ENCODE data around the gene BEND5.
A peak's percentile ranks its signal among the peaks of the same experiment; 100 is the strongest.

BEND5 gene

DNA sequence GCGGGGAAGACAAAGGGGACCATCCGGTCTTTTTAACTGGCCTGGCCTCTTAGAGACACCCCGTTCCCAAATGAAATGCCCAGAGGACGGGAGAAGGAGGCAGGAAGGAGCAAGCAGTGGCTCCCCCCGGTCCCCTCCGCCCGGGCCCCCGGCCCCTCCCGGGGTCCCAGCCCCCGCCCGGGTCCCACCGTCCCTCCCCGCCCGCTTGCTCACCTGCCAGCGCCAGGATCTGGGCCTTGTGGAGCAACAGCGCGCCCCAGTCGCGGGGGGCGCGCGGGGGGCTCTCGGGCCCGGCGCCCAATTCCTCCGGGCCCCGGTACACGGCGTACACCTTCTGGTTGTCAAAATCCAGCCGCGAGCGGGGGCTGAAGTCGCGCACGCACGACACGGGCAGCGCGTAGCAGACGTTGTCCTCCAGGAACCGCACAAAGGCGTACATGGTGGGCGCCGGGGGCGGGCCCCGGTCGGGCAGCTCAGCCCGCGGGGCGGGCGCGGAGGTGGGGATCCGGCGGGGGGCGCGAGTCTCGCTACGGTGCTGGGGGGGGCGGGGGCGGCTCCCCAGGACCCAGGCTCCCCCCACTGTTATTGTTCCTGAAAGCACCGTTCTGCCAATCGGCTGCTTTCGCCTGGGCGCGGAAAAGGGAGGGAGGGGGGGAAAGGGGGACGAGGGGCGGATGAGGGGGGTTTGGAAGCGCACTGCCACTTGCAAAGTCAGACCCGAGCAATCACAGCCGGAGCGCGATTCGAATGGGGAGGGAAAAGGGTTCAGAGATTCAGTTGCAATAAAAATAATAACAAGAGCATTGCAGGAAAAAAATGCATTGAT is at the start of gene BEND5:
Gene BEND5, minus strand, starts transcription at position 499 of the 826 bp plus-strand sequence. Its CDS starts 60 bp downstream, at position 439.
- Mint-ChIP-seq H3K4me1 (peaks cover 47% of the 10 kb centered on the region), H3K4me3 (peak within 1 kb of the TSS; percentile 94), H3K36me3 (ENCODE audit: low read depth) (peaks cover 14% of the 10 kb centered on the region), H3K27me3 (no peaks in the 10 kb centered on the region), H3K9me3 (no peaks in the 10 kb centered on the region), H3K27ac (peak within 1 kb of the TSS; percentile 82)
- DNase-seq (peak; percentile 72), ATAC-seq (peak; percentile 64)

DNA sequence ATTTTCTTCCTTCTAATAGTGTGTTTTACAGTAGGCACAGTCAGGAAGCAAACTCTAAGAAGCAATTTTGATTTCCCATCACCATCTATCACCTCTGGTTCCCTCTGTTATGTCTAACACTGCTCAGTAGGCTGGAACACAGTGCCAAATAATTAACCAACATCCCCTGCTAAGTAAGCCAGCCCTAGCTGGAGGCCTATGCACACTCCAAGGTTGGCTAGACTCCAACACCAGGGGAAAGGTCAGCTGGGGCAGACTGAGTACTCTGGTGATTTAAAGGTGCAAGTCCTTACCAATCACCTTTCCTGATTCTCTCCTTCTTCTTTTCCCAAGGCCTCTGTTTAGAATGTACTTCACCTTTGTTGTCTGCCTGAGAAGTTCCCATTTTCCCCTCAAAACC is 46.5 kb upstream of the BEND5 start:
- no peaks in the 10 kb centered on the region for H3K36me3 Mint-ChIP-seq (ENCODE audit: low read depth)
- no peak overlapping the region for H3K4me3 Mint-ChIP-seq
- no peaks in the 10 kb centered on the region for H3K4me1 Mint-ChIP-seq
- H3K9me3 Mint-ChIP-seq = no peaks in the 10 kb centered on the region
- DNase-seq = no peak
- no peak overlapping the region for H3K27ac Mint-ChIP-seq
- H3K27me3 Mint-ChIP-seq = peaks cover 4% of the 10 kb centered on the region
- no peak for ATAC-seq

GRCh38 chr1:48820491-48820890 is 43.8 kb upstream of the BEND5 start:
- Mint-ChIP-seq H3K4me1 (no peaks in the 10 kb centered on the region), H3K4me3 (no peak overlapping the region), H3K27me3 (peaks cover 4% of the 10 kb centered on the region), H3K36me3 (ENCODE audit: low read depth) (no peaks in the 10 kb centered on the region), H3K27ac (no peak overlapping the region), H3K9me3 (no peaks in the 10 kb centered on the region)
- no peak for DNase-seq
- ATAC-seq = no peak

- H3K27me3 Mint-ChIP-seq = peaks cover 1% of the 10 kb centered on the region
- no peak overlapping the region for H3K27ac Mint-ChIP-seq
- H3K4me3 Mint-ChIP-seq = no peak overlapping the region
- ATAC-seq (peak; percentile 65), DNase-seq (peak; percentile 54)
- no peaks in the 10 kb centered on the region for H3K4me1 Mint-ChIP-seq
- H3K36me3 Mint-ChIP-seq (ENCODE audit: low read depth) = no peaks in the 10 kb centered on the region
- no peaks in the 10 kb centered on the region for H3K9me3 Mint-ChIP-seq
Measured at GRCh38 chr1:48817505-48818114, 40.9 kb upstream of the BEND5 start.

DNA sequence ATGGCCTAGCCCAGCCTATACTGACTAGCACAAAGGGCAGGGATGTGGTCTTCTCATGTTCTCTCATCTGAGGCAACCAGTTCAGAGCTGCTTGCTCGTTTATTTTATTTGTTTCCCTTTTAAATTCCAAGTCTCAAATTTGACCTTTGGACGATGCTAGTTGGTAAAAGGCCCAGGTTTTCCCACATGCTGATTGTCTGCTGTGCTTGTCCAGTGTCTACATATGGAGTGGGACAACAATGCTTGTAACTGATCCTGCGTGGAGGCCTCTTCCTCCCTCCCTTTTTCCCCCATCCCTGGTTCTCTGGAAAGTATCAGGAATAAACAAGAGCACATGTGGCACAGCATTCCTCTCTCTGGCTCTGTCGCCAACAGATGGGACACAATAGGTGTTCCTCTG is 34.0 kb upstream of the BEND5 start:
- H3K9me3 Mint-ChIP-seq = no peaks in the 10 kb centered on the region
- H3K27me3 Mint-ChIP-seq = peaks cover 6% of the 10 kb centered on the region
- ATAC-seq (no peak), DNase-seq (no peak)
- H3K4me3 Mint-ChIP-seq = no peak overlapping the region
- no peaks in the 10 kb centered on the region for H3K4me1 Mint-ChIP-seq
- H3K36me3 Mint-ChIP-seq (ENCODE audit: low read depth) = no peaks in the 10 kb centered on the region
- no peak overlapping the region for H3K27ac Mint-ChIP-seq

GRCh38 chr1:48808496-48808895 is 31.8 kb upstream of the BEND5 start:
- DNase-seq = no peak
- no peak overlapping the region for H3K27ac Mint-ChIP-seq
- no peaks in the 10 kb centered on the region for H3K4me1 Mint-ChIP-seq
- H3K27me3 Mint-ChIP-seq = peaks cover 14% of the 10 kb centered on the region
- ATAC-seq = no peak
- H3K36me3 Mint-ChIP-seq (ENCODE audit: low read depth) = no peaks in the 10 kb centered on the region
- H3K9me3 Mint-ChIP-seq = no peaks in the 10 kb centered on the region
- no peak overlapping the region for H3K4me3 Mint-ChIP-seq

- ATAC-seq = no peak
- Mint-ChIP-seq H3K27me3 (peaks cover 14% of the 10 kb centered on the region), H3K9me3 (no peaks in the 10 kb centered on the region), H3K4me3 (no peak overlapping the region), H3K27ac (no peak overlapping the region), H3K4me1 (no peaks in the 10 kb centered on the region), H3K36me3 (ENCODE audit: low read depth) (no peaks in the 10 kb centered on the region)
- no peak for DNase-seq
Measured at GRCh38 chr1:48807554-48808260, 31.0 kb upstream of the BEND5 start.

- DNase-seq (no peak), ATAC-seq (no peak)
- H3K9me3 Mint-ChIP-seq = no peaks in the 10 kb centered on the region
- no peak overlapping the region for H3K4me3 Mint-ChIP-seq
- H3K27me3 Mint-ChIP-seq = peaks cover 21% of the 10 kb centered on the region
- peaks cover 2% of the 10 kb centered on the region for H3K4me1 Mint-ChIP-seq
- H3K27ac Mint-ChIP-seq = no peak overlapping the region
- no peaks in the 10 kb centered on the region for H3K36me3 Mint-ChIP-seq (ENCODE audit: low read depth)
Measured at GRCh38 chr1:48803474-48803873, 26.8 kb upstream of the BEND5 start.

DNA sequence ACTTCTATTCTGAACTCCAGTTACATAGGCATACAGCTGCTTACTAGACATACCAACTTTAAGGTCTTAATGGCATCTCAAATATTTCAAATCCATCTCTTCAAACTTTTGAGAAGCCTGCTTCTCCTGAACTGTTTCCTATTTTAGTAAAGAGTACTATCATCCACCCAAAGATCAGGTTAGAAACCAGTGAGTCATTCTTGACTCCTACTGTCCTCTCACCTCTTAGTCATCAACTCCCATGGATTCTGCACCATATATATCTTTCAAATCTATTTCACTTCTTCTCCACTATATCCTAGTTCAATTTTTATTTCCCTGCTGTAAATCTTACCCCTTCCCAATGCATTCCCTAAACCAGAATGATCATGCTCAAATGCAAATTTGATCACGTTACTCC is 18.1 kb upstream of the BEND5 start:
- DNase-seq = no peak
- no peaks in the 10 kb centered on the region for H3K9me3 Mint-ChIP-seq
- H3K4me1 Mint-ChIP-seq = peaks cover 43% of the 10 kb centered on the region
- ATAC-seq = peak; percentile 55
- H3K27ac Mint-ChIP-seq = peak overlapping the region; percentile 80
- peaks cover 18% of the 10 kb centered on the region for H3K27me3 Mint-ChIP-seq
- no peak overlapping the region for H3K4me3 Mint-ChIP-seq
- H3K36me3 Mint-ChIP-seq (ENCODE audit: low read depth) = no peaks in the 10 kb centered on the region

GRCh38 chr1:48793863-48794262 is 17.2 kb upstream of the BEND5 start:
- Mint-ChIP-seq H3K4me1 (peaks cover 48% of the 10 kb centered on the region), H3K27ac (peak overlapping the region; percentile 80), H3K9me3 (no peaks in the 10 kb centered on the region), H3K27me3 (peaks cover 16% of the 10 kb centered on the region), H3K4me3 (no peak overlapping the region), H3K36me3 (ENCODE audit: low read depth) (no peaks in the 10 kb centered on the region)
- ATAC-seq (peak; percentile 12), DNase-seq (no peak)

GRCh38 chr1:48792961-48793360 is 16.3 kb upstream of the BEND5 start:
- Mint-ChIP-seq H3K4me1 (peaks cover 55% of the 10 kb centered on the region), H3K9me3 (no peaks in the 10 kb centered on the region), H3K27ac (no peak overlapping the region), H3K27me3 (peaks cover 12% of the 10 kb centered on the region), H3K4me3 (no peak overlapping the region), H3K36me3 (ENCODE audit: low read depth) (no peaks in the 10 kb centered on the region)
- ATAC-seq = no peak
- DNase-seq = no peak

- H3K27ac Mint-ChIP-seq = peak overlapping the region; percentile 84
- DNase-seq (no peak), ATAC-seq (peak; percentile 88)
- H3K4me1 Mint-ChIP-seq = peaks cover 59% of the 10 kb centered on the region
- H3K9me3 Mint-ChIP-seq = no peaks in the 10 kb centered on the region
- no peak overlapping the region for H3K4me3 Mint-ChIP-seq
- H3K36me3 Mint-ChIP-seq (ENCODE audit: low read depth) = no peaks in the 10 kb centered on the region
- peaks cover 10% of the 10 kb centered on the region for H3K27me3 Mint-ChIP-seq
Measured at GRCh38 chr1:48790397-48790796, 13.7 kb upstream of the BEND5 start.

DNA sequence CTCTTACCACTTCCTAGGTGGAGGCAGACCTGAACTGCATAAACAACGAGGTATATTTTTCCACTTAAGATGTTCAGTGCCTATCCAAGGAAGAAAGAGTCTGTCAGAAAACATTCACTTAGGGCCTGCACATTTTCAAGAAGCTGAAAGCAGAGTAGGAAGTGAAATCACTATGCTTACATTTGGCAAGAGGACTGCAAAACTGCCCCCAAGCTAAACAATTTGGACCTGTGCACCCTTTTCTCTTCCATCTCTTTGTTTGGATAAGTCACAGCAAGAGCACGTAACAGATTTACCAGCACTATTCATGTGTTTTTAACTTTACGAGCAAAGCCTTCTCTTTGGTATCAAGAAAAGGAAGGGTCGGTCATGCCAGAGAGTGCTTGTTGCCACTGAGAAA is 13.2 kb upstream of the BEND5 start:
- H3K4me1 Mint-ChIP-seq = peaks cover 61% of the 10 kb centered on the region
- H3K9me3 Mint-ChIP-seq = no peaks in the 10 kb centered on the region
- peak overlapping the region; percentile 84 for H3K27ac Mint-ChIP-seq
- H3K4me3 Mint-ChIP-seq = no peak overlapping the region
- DNase-seq (no peak), ATAC-seq (no peak)
- no peaks in the 10 kb centered on the region for H3K36me3 Mint-ChIP-seq (ENCODE audit: low read depth)
- peaks cover 10% of the 10 kb centered on the region for H3K27me3 Mint-ChIP-seq

- Mint-ChIP-seq H3K36me3 (ENCODE audit: low read depth) (no peaks in the 10 kb centered on the region), H3K27ac (peak overlapping the region; percentile 68)
Measured at GRCh38 chr1:48785869-48786268, 9.2 kb upstream of the BEND5 start.

DNA sequence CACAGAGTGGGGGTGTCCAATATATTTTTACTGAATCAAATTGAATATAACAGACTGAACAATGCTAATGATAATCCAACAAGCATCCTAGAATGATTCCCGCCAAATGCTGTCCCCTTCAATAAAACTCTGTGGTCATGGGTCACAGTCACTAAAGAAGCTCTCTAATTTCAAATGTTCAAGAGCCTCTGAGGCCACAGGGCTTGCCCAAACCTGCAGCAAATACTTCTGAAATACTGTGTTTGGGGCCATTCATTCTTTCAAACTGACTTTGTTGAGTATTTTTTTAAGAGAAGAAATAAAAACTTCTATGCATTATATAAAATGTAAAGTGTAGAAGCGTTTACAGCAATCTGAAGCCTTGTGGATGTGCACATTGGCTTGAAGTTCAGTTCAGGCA is 7.6 kb upstream of the BEND5 start:
- Mint-ChIP-seq H3K4me1 (peaks cover 25% of the 10 kb centered on the region), H3K4me3 (no peak overlapping the region), H3K27me3 (peaks cover 2% of the 10 kb centered on the region), H3K36me3 (ENCODE audit: low read depth) (no peaks in the 10 kb centered on the region), H3K9me3 (no peaks in the 10 kb centered on the region), H3K27ac (no peak overlapping the region)
- DNase-seq (no peak), ATAC-seq (no peak)

More at GRCh38 chr1:48785869-48786268, 9.2 kb upstream of the BEND5 start:
- Mint-ChIP-seq H3K9me3 (no peaks in the 10 kb centered on the region), H3K4me3 (no peak overlapping the region), H3K4me1 (peaks cover 40% of the 10 kb centered on the region), H3K27me3 (peaks cover 4% of the 10 kb centered on the region)
- DNase-seq (no peak), ATAC-seq (peak; percentile 21)

Measured in activated naive CD8-positive, alpha-beta T cell treated with anti-CD3 and anti-CD28 coated beads, Interleukin-2, amount 50 U/mL, for 24 hours (primary cell).